ENCODE results near the gene XYLT1.

The XYLT1 gene

DNA sequence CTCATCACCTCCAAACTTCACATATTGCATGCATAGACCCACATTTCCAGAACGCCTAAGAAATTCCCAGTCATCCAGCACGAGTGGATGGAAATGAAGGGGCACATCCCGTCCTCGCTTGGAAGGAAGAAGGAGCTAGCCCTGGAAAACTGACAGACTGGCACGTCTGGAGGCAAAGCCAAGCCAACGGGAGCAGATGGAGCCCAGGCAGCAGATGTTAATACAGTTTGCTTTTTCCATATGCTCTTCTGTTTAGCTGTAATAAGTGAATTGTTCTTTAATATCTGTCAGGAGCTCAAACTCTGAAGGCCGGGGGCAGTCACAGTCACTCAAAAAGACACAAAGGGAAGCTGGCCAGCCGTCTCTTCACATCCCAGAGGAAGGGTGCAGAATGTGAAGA is 187.7 kb downstream of the XYLT1 start:
- H3K4me3 ChIP-seq (ENCODE audit: low read length) = no peak overlapping the region
- no peak for DNase-seq (ENCODE audit: low read depth, low spot score)

DNA sequence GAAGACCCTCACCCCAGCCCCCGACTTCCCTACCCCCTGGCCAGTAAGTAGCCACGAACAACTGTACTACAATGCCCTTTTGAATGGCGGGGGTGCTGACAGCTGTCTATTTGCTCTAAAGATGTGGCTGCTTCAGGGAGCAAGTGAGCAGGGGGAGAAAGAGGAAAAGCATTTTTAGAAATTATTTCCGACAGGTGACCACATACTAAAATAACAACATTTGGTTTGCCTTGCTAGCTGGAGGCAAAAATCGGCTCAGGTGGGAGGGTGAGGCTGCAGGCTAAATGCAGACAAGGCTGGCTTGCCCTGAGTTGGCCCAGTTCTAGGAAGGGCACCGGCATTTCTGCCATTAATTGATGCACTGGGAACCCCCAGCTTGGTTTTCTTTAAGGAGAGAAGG is 188.5 kb downstream of the XYLT1 start:
- DNase-seq (ENCODE audit: low read depth, low spot score) = no peak
- no peak overlapping the region for H3K4me3 ChIP-seq (ENCODE audit: low read length)

DNA sequence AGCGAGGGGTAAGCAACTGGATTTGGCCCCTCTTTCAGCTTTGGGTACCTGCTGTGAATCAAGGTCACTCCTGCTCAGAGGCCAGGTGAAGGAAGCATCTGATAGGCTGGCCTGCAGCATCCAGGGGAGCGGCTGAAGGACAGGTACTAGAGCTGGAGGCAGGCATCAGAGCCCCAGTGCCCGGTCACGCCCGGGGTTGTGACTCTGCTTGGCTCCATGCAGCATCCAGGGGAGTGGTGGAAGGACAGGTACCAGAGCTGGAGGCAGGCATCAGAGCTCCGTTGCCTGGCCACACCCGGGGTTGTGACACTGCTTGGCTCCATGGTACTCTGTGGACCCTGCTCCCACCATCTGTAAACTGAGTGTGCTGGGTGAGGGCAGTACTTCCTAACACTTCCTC is 189.7 kb downstream of the XYLT1 start:
- no peak overlapping the region for H3K4me3 ChIP-seq (ENCODE audit: low read length)
- DNase-seq (ENCODE audit: low read depth, low spot score) = no peak

DNA sequence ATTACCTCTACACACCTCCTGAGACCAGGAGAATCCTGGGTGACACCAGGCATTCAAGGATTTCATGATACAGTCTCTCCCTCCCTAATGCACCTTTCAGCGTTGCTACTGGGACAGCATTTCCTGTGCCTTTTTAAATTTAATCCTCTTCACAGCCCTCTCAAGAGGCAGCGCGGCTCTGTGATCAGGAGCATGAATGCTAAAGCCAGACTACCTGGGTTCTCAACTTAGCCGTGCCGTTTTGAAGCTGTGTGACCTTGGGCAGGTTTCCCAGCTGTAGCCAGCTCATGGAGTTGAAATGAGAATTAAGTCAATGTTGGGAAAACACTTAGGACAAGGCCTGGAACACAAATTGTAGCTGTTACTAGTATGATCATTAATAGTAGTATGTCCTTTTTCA is 191.8 kb downstream of the XYLT1 start:
- no peak for DNase-seq (ENCODE audit: low read depth, low spot score)
- H3K4me3 ChIP-seq (ENCODE audit: low read length) = no peak overlapping the region

DNA sequence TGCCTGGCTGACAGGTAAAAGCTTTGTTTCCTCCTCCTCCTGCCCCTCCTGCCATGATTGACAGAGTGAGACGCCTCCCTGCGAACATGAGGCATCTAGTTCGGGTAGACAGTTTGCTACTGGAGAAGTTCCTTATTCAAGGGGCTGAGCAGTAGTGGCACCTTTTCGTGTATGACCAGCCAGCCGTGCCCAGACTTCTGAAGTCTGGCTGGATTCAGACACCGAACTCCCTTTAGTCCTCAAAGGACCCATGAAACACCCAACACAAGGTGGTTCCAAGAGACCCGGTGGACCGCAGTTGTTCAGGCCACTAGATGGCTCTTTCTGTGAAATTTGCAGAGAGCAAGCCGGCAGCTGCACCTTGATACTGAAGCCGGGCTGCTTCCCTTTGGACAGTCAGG is 192.8 kb downstream of the XYLT1 start:
- DNase-seq (ENCODE audit: low read depth, low spot score) = no peak
- no peak overlapping the region for H3K4me3 ChIP-seq (ENCODE audit: low read length)

DNA sequence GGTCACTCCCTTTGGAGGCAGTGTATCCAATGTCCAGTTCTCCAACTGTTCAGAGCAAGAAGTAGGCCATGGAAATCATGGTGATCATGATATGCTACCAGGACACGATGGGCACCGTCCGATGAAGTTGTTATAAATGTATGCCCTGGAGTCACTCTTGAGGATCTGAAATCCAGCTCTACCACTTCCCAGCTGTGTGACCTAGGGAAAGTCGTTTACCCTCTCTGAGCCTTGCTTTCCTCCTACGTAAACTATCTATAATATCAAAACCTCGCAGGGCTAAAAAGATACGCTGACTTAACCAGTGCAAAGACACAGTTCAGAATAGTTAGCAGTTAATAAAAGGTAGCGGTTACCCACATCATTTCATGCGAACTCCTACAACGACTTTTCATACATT is 194.2 kb downstream of the XYLT1 start:
- no peak overlapping the region for H3K4me3 ChIP-seq (ENCODE audit: low read length)
- DNase-seq (ENCODE audit: low read depth, low spot score) = no peak

DNA sequence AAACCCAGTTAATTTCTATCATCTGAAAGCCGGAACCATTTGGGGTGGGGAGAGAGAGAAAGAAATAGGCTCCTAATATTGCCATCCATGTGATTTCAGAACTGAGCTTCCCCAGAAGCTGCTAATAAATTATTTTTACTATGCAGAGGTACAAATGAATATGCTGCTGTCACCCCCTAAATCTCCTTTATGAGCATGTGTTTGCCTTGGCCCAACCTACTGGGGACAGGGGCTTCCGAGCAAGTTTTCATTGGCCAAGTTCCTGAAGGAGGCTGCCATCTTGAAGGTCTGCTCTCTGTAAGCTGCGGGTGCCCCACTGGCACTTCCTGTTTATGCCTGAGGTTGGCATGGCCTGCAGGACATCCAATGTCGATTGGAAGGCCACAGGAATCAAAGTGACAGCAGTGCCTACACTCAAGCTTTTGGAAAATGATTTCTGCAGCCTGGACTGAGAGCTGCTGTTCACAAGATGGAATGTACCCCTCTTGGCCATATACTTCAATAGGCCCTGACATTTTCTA is 194.7 kb downstream of the XYLT1 start:
- no peak overlapping the region for H3K4me3 ChIP-seq (ENCODE audit: low read length)
- DNase-seq (ENCODE audit: low read depth, low spot score) = no peak

DNA sequence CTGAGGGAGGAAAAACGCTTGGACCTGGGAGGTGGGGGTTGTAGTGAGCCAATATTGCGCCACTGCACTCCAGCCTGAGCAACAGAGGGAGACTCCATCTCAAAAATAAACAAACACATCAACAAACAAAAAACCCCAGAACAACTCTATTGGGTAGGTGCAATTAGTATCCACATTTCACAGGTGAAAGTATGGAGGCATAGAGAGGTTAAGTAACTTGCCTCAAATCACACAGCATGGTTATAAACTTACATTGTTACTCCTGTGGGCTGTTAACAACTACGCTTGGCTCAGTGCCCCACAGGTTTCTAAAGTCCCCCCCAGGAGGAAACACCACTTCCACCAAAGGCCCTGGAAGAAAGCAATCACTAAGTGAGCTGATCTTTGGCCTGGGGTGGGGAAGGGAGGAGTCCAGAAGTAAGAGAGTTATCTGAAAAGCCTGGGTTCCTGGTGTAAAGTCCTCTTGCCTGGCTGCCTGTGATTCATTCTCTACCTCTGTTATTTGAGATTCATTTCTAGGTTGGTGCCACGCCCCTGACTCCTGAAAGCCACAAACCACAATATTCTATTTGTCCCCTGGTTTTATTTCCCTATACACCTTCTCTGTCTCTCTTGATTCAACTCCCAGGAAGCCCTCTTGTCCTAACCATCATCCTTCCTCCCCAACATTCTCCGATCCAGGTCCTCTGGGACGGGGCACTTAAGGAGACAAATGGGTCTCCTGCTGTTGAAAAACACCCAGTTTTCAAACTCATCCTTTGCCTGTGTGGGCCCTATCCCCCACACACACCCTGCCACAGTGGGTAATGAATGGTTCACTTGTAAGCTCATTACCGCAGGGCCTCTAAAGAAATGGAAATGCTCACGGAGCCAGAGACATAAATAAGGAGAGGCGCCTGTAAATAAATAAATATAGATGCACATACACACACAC is 195.4 kb downstream of the XYLT1 start:
- no peak for DNase-seq (ENCODE audit: low read depth, low spot score)
- H3K4me3 ChIP-seq (ENCODE audit: low read length) = no peak overlapping the region

DNA sequence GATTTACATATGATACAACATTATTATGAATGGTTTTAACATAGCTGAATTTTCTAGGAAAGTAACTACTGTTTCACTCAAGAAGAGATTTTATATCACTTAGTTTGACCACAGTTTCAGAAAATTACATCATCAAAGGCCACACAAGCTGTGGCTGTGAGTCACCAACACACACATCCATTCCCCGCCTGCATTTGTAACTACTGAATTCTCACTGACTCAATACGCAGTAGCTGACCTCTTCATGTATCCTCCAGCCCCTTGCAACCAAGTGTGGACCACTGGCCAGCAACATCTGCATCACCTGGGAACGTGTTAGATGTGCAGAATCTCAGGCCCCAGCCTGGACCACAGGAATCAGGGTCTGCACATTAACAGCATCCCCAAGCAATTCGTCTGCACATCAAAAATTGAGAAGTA is 197.6 kb downstream of the XYLT1 start:
- no peak for DNase-seq (ENCODE audit: low read depth, low spot score)
- no peak overlapping the region for H3K4me3 ChIP-seq (ENCODE audit: low read length)

DNA sequence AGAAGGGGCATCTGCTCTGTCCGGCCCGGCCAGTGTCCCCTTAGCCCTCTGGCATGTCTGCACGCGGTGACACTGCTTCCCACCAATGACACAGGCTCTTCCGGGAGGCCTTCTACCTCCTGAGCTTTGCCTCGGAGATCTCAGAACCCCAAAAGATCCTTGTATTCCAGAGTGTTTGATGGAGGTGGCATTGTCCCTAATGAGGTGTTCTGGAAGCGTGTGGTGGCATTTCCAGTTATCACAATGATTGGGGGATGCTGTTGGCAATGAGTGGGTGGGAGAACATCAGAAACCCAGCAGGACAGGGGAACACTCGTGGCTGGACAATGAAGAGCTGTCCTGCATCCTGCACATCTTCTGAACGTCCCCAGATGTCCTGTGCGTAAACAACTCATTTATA is 198.0 kb downstream of the XYLT1 start:
- H3K4me3 ChIP-seq (ENCODE audit: low read length) = no peak overlapping the region
- no peak for DNase-seq (ENCODE audit: low read depth, low spot score)

DNA sequence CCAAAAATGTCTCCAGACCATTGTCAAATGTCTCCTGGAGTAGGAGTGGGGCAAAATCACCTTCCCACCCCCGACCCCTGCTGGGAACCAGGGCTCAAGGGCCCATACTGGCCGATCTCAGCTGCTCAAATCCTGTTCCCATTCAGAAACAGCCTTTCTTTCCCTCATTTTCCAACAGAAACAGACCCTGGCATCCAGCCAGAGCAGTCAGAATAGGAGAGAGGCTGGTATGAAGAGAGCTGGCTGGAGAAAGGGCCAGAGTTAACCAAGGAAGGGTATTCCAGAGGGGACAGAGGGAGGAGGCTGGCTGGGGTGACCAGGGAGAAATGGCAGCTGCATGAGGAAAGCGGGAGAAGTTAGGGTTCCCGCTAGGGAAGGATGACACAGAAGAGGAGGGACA is 199.1 kb downstream of the XYLT1 start:
- DNase-seq (ENCODE audit: low read depth, low spot score) = no peak
- no peak overlapping the region for H3K4me3 ChIP-seq (ENCODE audit: low read length)

DNA sequence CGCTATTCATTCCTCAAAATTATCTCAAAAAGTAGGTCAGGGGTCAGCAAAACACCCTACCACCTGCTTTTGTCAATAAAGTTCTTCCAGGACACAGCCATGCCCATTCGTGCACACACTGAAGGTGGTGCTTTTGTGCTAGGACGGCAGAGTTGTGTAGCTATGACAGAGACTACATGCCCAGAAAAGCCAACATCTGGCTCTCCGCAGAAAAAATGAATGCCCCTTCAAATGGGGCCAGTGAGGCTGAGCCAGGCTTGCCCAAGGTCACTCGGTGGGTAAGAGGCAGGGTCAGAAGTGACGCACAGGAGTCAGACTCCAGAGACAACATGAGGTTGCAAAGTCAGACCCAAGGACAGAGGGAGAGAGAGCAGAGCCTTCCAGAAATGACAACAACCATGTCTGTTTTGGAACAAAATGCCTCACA is 200.1 kb downstream of the XYLT1 start:
- DNase-seq (ENCODE audit: low read depth, low spot score) = no peak
- no peak overlapping the region for H3K4me3 ChIP-seq (ENCODE audit: low read length)

DNA sequence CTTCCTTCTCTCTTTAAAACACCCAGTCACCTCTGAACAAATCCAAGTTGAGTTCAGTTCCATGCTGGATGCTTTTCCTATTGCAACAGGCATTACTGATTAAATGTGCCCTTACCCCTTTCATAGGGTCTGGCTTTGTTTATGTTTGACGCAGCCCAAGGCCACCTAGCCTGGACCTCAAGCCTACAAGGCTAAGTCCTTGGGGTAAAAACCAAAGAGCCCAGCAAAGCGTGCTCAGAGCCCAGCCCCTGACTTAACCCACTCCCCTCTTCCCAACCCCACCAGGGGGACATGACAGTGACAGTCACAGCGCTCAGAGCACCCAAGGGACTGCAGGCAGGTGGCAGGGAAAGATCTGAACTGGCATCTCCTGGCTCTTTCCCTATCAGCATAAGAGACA is 200.6 kb downstream of the XYLT1 start:
- no peak overlapping the region for H3K4me3 ChIP-seq (ENCODE audit: low read length)
- no peak for DNase-seq (ENCODE audit: low read depth, low spot score)

DNA sequence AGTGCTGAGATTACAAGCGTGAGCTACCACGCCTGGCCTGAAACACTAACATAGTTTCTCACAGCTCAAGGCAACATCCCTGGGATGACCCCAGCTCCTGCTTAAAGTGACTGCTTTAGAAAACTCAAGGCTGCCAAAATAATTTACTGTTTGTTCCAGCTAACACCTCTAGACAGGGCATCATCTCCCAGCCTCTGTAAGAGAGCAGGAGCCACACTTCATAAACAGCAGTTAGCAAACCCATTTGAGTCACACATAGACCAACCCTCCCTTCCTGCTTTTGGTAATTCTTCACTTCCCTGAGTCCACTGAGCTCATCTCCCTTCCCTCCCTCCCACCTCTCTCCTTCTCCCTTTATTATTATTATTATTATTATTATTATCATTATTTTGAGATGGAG is 201.3 kb downstream of the XYLT1 start:
- DNase-seq (ENCODE audit: low read depth, low spot score) = no peak
- H3K4me3 ChIP-seq (ENCODE audit: low read length) = no peak overlapping the region

DNA sequence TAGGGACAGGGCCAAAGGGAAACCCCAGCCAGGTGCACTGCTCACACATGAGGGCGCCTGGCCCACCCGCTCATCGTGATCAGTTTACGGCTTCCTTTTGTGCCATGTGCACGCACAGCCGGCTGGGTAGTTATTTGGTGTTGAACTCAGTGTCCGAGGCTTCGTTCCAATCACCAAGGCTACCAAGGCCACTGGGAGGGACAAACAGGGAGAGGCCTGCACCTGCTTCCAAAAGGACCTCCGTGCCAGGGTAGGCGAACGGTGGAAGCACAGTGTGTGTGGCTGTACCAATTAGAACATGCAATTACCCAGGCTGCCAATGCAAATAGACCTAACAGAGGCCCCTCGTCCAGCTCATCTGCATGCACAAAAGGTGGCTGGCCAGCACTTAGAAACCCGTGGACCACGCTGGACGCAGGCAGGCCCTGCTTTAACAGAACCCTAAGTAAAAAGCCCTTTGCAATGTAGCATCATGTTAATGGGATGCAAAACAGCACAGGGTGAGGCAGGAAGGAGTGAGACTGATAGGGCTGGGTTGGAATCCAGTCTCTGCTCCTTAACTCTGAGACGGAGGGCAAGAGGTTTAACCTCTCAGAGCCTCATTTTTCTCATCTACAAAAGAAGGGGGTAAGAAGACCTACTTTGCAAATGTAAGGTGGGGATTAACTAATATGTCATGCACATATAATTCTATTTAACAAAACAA is 204.0 kb downstream of the XYLT1 start:
- DNase-seq (ENCODE audit: low read depth, low spot score) = no peak
- H3K4me3 ChIP-seq (ENCODE audit: low read length) = no peak overlapping the region

DNA sequence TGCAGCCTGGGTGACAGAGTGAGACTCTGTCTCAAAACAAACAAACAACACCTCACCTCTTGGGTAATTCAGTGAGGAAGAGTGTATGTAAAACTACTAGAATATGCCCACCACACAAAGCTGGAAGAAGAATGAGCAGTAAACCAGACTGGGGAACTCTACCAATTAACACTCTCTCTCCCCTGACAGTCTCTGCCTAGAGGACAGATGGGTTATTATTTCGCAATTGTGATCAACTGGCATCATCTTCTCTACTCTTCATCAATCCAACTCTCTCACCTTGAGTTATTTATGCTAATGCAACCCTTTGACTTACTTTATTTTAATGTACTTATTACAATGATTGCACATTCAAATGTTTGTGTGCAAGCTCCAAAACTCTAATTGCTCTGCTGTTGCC is 205.6 kb downstream of the XYLT1 start:
- H3K4me3 ChIP-seq (ENCODE audit: low read length) = no peak overlapping the region
- DNase-seq (ENCODE audit: low read depth, low spot score) = no peak

DNA sequence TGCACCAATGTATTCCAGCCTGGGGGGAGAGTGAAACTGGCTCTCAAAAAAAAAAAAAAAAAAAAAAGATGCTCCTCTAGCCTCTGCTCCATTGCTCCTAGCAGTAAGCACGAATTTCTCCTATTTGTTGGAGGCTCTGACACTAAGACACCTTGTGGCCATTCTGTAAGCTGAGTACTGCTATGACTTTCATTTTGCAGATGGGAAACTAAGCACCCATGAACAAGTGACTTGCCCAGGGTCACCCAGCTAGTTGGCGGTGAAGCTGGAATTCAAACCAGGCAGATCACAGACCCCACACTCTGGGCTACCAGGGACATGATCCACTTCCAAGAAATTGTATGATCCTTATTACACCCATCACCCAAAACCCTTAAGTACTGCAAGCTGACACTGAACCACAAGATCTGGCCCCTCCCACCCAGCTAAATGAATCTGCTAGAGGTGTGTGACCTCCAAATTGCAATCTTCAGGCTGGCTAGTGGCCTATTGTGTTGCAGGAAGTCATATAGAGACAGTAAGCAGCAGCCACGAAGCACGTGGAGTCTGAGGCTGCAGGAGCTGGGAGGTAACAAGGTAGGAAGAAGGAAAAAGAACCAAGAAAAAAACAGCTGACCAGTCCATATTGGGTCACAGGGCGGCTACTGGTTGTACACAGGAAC is 209.4 kb downstream of the XYLT1 start:
- DNase-seq (ENCODE audit: low read depth, low spot score) = no peak
- no peak overlapping the region for H3K4me3 ChIP-seq (ENCODE audit: low read length)

DNA sequence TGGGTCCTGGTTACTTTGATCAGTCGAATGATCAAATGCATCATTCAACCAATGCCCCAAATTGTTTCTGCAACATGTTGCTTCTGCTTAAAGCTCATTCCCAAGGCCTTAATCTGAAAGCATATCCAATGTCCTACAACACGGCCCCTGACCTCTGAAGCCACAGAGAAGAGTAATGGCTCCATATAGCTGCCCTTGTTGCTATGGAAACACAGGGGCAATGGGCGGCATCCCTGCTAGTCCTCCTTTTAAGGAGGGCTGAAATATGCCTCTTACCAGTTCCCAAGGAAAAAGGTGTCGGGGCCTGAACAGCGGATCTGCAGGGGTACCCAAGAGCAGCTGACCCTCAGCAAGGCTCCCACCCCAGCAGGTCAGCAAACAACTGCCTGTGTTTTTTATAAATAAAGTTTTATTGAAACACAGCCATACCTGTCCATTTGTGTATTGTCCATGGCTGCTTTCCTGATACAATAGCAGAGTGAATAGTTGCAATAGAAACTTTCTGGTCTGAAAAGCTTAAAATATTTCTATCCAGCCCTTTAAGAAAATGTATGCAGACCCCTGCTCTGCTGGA is 210.4 kb downstream of the XYLT1 start:
- DNase-seq (ENCODE audit: low read depth, low spot score) = no peak
- no peak overlapping the region for H3K4me3 ChIP-seq (ENCODE audit: low read length)

DNA sequence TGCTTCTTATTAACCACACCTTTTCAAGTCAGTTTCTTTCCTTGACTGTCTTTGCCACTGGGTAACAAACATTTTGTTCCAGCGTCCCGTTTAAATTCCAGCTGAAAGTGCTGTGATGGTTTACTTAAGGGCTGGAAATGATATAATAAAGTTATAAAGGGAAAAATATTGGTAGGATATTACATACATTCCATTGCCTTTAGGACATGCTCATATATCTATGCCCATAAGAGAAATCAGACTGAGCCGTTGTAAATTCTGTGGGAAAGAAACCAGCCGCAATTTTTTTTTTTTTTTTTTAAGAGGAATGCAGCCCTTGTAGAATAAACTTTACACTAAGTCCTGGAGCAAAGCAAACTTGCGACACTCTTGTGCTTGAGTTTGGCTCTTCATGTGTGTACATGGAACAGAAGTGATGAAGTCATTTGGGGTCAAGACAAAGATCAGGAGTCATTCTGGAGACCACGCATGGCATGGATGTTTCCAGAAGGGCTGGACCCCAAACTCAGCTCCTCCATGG is 210.9 kb downstream of the XYLT1 start:
- no peak for DNase-seq (ENCODE audit: low read depth, low spot score)
- no peak overlapping the region for H3K4me3 ChIP-seq (ENCODE audit: low read length)
